GM12801 (cell line): ENCODE measurements around the gene ATAD1.

Experiments used
- TF ChIP-seq, protein P1 (sequence below): IDR thresholded peaks from one replicate; pipeline ENCODE4 v1.5.1; 2011; ENCODE audit warnings: control low read depth; ENCODE audit not compliant: insufficient read length; ENCODE audit errors: extremely low read depth

ATAD1 gene

DNA sequence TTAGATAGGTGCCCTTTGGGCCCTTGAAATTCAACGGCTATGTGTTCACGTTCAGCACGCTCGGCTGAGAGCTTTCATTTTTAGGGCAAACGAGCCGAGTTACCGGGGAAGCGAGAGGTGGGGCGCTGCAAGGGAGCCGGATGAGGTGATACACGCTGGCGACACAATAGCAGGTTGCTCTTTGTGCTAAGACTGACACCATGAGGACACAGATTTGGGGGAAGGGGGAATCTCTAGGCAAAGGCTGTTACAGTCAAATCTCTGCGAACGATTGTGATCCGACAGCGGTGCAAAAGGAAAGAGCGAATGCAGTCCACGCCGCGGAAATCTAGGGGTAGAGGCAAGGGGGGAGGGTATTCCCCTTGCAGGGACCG, 44.6 kb upstream of the ATAD1 start:
- TF ChIP-seq, protein P1, sequence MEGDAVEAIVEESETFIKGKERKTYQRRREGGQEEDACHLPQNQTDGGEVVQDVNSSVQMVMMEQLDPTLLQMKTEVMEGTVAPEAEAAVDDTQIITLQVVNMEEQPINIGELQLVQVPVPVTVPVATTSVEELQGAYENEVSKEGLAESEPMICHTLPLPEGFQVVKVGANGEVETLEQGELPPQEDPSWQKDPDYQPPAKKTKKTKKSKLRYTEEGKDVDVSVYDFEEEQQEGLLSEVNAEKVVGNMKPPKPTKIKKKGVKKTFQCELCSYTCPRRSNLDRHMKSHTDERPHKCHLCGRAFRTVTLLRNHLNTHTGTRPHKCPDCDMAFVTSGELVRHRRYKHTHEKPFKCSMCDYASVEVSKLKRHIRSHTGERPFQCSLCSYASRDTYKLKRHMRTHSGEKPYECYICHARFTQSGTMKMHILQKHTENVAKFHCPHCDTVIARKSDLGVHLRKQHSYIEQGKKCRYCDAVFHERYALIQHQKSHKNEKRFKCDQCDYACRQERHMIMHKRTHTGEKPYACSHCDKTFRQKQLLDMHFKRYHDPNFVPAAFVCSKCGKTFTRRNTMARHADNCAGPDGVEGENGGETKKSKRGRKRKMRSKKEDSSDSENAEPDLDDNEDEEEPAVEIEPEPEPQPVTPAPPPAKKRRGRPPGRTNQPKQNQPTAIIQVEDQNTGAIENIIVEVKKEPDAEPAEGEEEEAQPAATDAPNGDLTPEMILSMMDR, result no peak

DNA sequence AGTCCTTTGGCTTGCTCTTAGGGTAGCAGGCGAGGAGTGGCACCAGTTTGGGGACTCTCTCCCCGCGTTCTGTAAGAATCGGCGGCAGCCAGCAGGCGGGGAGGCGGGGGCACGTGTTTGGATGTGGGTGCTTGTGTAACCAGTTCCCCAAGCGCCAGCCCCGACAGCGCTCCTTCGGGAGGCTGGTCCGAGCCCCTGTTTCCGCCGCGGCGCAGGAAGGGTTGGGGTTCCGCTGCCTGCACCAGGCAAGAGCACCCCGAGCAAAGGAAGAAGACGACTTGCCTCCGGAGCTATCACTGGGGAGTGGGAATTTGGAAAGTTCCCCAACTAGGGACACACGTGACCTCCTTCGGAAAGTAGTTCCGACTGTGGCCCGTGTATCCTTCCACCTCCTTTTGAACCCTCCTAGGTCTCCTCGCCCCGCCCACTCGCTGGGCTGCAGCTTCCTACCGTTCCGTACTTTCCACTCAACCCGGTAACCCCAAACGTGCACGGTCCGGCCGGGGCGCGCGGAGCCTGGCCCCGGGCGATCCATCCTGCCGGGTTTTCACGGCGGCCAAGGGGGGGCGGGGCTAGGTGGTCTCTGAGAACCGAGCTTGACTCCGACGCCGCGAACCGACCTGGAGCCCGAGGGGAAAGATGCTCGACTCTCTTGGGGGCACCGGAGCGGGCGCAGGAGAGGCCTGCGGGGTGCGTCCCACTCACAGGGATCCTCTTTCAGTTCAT, 44.1 kb upstream of the ATAD1 start:
- TF ChIP-seq, protein P1, result no peak

GRCh38 chr10:87861566-87861952, 43.5 kb upstream of the ATAD1 start:
- TF ChIP-seq, protein P1, result no peak

DNA sequence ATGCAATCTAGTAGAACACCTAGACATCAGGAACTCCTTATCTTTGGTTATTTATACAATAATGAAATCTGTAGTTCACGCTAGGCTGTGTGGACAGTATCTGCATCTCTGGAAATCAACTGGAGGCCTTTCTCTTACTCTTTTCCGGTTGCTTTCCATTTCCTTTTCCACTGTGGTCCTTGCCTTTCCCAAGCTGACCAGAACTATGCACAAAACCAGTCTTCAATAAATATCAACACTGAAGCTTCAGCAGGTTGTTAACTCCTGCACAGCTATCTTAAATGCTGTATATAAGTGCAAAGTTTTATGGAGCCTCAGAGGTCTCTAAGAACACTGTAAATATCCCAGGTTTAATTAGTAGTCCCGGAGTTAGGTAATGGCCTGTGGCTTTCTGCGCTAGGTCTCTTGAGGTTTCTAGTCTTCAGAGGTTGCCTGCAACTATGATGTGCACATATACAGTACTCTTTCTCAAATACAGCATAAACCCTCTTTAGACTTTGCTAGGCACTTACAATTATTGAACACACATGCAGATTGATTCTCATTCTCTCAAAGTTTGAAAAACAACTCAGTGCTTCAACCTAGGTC, 42.9 kb upstream of the ATAD1 start:
- TF ChIP-seq, protein P1, result no peak

DNA sequence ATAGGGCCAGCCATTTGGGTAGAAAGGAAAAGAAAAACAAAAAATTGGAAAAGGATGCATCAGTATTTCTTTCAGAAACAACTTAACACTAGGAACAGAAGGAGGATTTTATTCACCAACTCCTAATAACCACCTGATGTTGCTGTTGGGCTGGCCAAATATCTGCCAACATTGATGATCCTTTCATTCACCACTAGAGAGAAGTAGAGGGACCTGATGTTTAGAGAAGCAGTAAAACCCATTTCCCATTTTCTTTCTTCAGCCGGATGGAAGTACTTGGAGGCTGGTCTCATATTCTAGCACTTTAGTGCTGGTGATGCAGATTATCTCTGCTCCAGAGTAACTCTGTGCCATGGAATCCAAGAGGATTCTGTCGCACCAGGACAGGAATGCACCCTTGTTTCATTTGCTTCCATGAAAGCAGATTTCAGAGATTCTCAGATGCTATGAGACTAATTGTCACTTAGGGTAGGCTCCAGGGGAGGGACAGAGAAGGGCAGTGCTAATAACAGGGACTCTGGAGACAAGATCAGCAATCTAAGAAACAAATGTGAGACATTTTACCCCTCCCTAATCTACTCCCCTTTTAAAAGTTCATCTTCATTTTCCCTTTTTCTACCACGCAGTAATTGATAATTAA, 42.2 kb upstream of the ATAD1 start:
- TF ChIP-seq, protein P1, result no peak

- TF ChIP-seq, protein P1, result no peak
Observed at GRCh38 chr10:87852089-87852488, 34.1 kb upstream of the ATAD1 start.

- TF ChIP-seq, protein P1, result no peak
Observed at GRCh38 chr10:87850742-87851205, 32.7 kb upstream of the ATAD1 start.
